T-helper 17 cell (primary cell): ENCODE results near the gene INTS6L. TPM values are rescaled to one million over a fixed set of nuclear protein-coding genes. Genes with fewer than 3 reads are reported as not detected.

Experiments used
- ATAC-seq: fragments of 150-1000 bp; cut with Tn5 transposase; 2 replicates; pipeline ENCODE4 v1.10.0; 2021; ENCODE audit warnings: mild to moderate bottlenecking, moderate library complexity
- DNase-seq, 3 donors: peaks; one replicate each; pipeline versions ENCODE4 v3.0.0 to v3.0.0-alpha.2; 2020 to 2021
- H3K9me3 ChIP-seq: one replicate; pipeline ENCODE4 v1.7.0; 2013; ENCODE audit warnings: low read length, mild to moderate bottlenecking; ENCODE audit not compliant: control insufficient read depth, poor library complexity, severe bottlenecking
- H3K27ac Mint-ChIP-seq: one replicate; pipeline ENCODE4 v1.8.0; 2022; ENCODE audit warnings: mild to moderate bottlenecking, moderate library complexity, mixed read lengths
- H3K27me3 Mint-ChIP-seq: one replicate; pipeline ENCODE4 v1.8.0; 2022; ENCODE audit warnings: mixed read lengths
- H3K36me3 Mint-ChIP-seq: one replicate; pipeline ENCODE4 v1.8.0; 2022; ENCODE audit warnings: low read depth, mixed read lengths
- H3K4me1 Mint-ChIP-seq: one replicate; pipeline ENCODE4 v1.8.0; 2022; ENCODE audit warnings: mild to moderate bottlenecking, mixed read lengths
- H3K4me3 Mint-ChIP-seq: one replicate; pipeline ENCODE4 v1.8.0; 2022; ENCODE audit warnings: mild to moderate bottlenecking, moderate library complexity, mixed read lengths
- total RNA-seq, 4 donors: library from RNA in 2 of 4; stranded (reverse) in 2 of 4; gene quantifications; one replicate each; pipeline ENCODE4 v1.2.3 and lab custom pipeline; 2022 to 2026

The INTS6L gene
- total RNA-seq (10 to 100 TPM; 20.2 to 29.8 TPM), total RNA-seq (lab: John Stamatoyannopoulos, UW) (88.3 to 113 reads per million in 2 donors)

- Mint-ChIP-seq H3K27me3 (no peaks in the 10 kb centered on the region), H3K36me3 (peaks cover 4% of the 10 kb centered on the region), H3K4me1 (peaks cover 25% of the 10 kb centered on the region), H3K27ac (peak within 1 kb of the TSS; percentile 98), H3K4me3 (peak within 1 kb of the TSS; percentile 99)
- ATAC-seq (peak; percentile 76), DNase-seq (peak; percentile 69 to 81 (median 76))
- no peaks in the 10 kb centered on the region for H3K9me3 ChIP-seq
These were observed at the start of gene INTS6L for GRCh38 chrX:135520553-135521404. TSS of gene INTS6L (plus strand) at chrX:135520660. CDS start at chrX:135520993, 333 bp downstream.

GRCh38 chrX:135476378-135476777 is 44.1 kb upstream of the INTS6L start:
- DNase-seq (no peak), ATAC-seq (no peak)
- Mint-ChIP-seq H3K27me3 (no peaks in the 10 kb centered on the region), H3K36me3 (no peaks in the 10 kb centered on the region), H3K4me1 (peaks cover 4% of the 10 kb centered on the region), H3K27ac (no peak overlapping the region), H3K4me3 (no peak overlapping the region)
- no peaks in the 10 kb centered on the region for H3K9me3 ChIP-seq

DNA sequence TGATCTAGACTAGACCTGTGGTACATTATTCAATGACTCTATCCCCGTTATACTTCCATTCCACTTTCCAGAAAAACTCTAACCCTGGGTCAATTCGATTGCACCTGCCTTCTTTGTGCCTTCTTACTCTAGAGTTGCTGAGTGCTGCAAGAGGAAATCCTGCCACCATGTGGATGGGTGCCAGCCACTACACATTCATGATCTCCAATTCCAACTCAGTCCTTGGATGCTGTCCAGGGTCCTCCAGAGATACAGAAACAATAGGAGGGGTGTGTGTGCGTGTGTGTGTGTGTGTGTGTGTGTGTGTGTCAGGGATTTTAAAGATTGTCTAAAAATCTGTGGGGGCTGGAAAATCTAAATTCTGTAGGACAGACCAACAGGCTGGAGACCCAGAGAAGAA is 42.9 kb upstream of the INTS6L start:
- Mint-ChIP-seq H3K4me3 (no peak overlapping the region), H3K4me1 (peaks cover 4% of the 10 kb centered on the region), H3K36me3 (no peaks in the 10 kb centered on the region), H3K27me3 (no peaks in the 10 kb centered on the region), H3K27ac (no peak overlapping the region)
- peak; percentile 67 for ATAC-seq
- peak in 1 of 3 donors; percentile 5 for DNase-seq
- H3K9me3 ChIP-seq: no peaks in the 10 kb centered on the region

DNA sequence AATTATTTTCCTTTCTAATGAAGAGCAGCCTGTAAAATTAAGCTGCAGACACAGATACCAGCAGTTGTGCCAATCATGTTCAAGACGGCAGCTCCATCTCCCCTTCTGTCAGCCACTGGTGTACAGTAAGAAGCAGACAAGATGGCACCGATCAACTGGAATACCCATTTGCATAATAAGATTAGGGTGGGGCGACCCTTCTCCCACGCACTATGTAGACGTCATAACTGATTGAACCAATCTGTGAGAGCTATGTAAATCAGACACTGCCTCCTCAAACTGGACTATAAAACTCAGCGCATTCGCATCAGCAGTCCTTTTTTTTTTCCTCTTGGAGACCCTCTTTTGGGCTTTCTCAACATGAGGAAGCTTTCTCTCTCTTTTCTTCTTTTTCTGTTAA is 40.4 kb upstream of the INTS6L start:
- DNase-seq: no peak
- Mint-ChIP-seq H3K4me1 (peaks cover 4% of the 10 kb centered on the region), H3K36me3 (no peaks in the 10 kb centered on the region), H3K27me3 (peaks cover 5% of the 10 kb centered on the region), H3K27ac (no peak overlapping the region), H3K4me3 (no peak overlapping the region)
- ATAC-seq: no peak
- no peaks in the 10 kb centered on the region for H3K9me3 ChIP-seq

- Mint-ChIP-seq H3K27ac (no peak overlapping the region), H3K27me3 (peaks cover 5% of the 10 kb centered on the region), H3K36me3 (no peaks in the 10 kb centered on the region), H3K4me3 (no peak overlapping the region), H3K4me1 (peaks cover 4% of the 10 kb centered on the region)
- no peaks in the 10 kb centered on the region for H3K9me3 ChIP-seq
- DNase-seq (no peak), ATAC-seq (no peak)
These were observed 38.7 kb upstream of the INTS6L start for GRCh38 chrX:135481696-135482179.

- no peaks in the 10 kb centered on the region for H3K9me3 ChIP-seq
- Mint-ChIP-seq H3K4me3 (no peak overlapping the region), H3K36me3 (no peaks in the 10 kb centered on the region), H3K27me3 (peaks cover 5% of the 10 kb centered on the region), H3K4me1 (no peaks in the 10 kb centered on the region), H3K27ac (no peak overlapping the region)
- no peak for DNase-seq
- ATAC-seq: no peak
These were observed 35.7 kb upstream of the INTS6L start for GRCh38 chrX:135484641-135485289.

- H3K4me1 Mint-ChIP-seq: no peaks in the 10 kb centered on the region
- H3K4me3 Mint-ChIP-seq: no peak overlapping the region
- no peak for ATAC-seq
- DNase-seq: no peak
- H3K27ac Mint-ChIP-seq: no peak overlapping the region
- no peaks in the 10 kb centered on the region for H3K36me3 Mint-ChIP-seq
- H3K9me3 ChIP-seq: no peaks in the 10 kb centered on the region
- H3K27me3 Mint-ChIP-seq: peaks cover 2% of the 10 kb centered on the region
These were observed 30.9 kb upstream of the INTS6L start for GRCh38 chrX:135489542-135489941.

DNA sequence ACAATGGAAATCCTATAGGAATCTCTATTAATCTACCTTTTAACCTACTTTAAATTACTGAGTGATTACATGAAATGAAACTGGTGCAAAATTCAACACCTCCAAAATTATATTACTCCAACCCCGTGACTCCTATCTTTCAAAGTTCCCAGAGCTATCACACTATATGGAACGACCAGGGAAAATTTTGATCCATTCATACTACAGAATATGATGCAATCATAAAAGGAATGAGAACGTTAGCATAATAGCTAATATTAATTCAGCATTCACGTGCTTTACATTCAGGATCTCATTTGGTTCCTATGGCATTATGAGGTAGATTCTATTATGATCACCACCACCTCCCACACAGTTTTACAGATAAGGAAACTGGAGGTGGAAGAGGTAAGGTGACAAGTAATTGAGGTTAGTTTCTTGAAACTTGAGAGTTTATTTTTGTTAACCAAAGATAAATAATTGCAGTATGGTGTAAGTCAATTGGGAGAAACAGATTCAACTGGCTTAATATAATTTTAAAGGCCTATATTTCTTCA is 29.4 kb upstream of the INTS6L start:
- no peak for DNase-seq
- ATAC-seq: no peak
- Mint-ChIP-seq H3K27me3 (no peaks in the 10 kb centered on the region), H3K4me3 (no peak overlapping the region), H3K36me3 (no peaks in the 10 kb centered on the region), H3K4me1 (no peaks in the 10 kb centered on the region), H3K27ac (no peak overlapping the region)
- H3K9me3 ChIP-seq: no peaks in the 10 kb centered on the region

- ATAC-seq: no peak
- H3K27ac Mint-ChIP-seq: no peak overlapping the region
- H3K27me3 Mint-ChIP-seq: no peaks in the 10 kb centered on the region
- no peak overlapping the region for H3K4me3 Mint-ChIP-seq
- H3K4me1 Mint-ChIP-seq: no peaks in the 10 kb centered on the region
- no peak for DNase-seq
- no peaks in the 10 kb centered on the region for H3K9me3 ChIP-seq
- no peaks in the 10 kb centered on the region for H3K36me3 Mint-ChIP-seq
These were observed 26.0 kb upstream of the INTS6L start for GRCh38 chrX:135494453-135494852.

DNA sequence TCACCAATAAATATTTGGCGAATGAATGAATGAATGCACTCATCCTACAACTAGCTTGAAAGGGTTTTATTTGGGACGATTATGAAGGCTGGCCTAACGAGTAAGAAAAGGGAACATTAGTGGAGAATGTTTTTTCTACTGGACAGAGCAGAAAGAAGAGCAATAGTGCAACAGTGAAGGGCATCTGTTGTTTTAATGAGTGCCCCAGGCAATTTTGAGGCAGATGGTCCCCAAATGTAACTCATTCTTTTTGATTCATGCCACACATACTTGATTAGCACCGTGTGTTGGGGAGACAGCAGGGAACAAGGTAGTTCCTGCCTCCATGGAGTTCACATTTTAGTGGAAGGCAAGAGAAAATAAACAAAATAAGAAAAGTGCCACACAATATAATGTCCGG is 22.7 kb upstream of the INTS6L start:
- DNase-seq: no peak
- Mint-ChIP-seq H3K36me3 (no peaks in the 10 kb centered on the region), H3K4me3 (no peak overlapping the region), H3K27ac (no peak overlapping the region), H3K27me3 (no peaks in the 10 kb centered on the region), H3K4me1 (no peaks in the 10 kb centered on the region)
- no peak for ATAC-seq
- no peaks in the 10 kb centered on the region for H3K9me3 ChIP-seq

DNA sequence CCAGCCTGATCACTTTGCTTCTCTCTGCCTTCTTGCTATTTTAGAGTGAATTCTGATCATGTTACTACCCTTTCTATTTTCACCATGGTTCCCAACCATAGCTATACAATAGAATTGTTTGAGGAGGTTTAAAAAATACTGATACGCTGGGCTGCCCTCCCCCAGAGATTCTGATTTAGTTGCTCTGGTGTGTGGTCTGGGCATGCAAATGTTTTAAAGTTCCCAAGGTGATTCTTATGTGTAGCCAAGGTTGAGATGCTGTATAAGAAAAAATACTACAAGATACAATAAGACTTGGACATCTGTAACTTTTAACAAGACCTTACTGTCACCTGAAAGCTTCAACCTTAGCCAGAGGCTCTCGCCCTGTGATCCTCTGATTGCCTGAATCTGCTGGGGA is 22.2 kb upstream of the INTS6L start:
- no peak overlapping the region for H3K27ac Mint-ChIP-seq
- no peaks in the 10 kb centered on the region for H3K36me3 Mint-ChIP-seq
- DNase-seq (no peak), ATAC-seq (no peak)
- H3K9me3 ChIP-seq: no peaks in the 10 kb centered on the region
- H3K4me1 Mint-ChIP-seq: no peaks in the 10 kb centered on the region
- no peaks in the 10 kb centered on the region for H3K27me3 Mint-ChIP-seq
- no peak overlapping the region for H3K4me3 Mint-ChIP-seq

DNA sequence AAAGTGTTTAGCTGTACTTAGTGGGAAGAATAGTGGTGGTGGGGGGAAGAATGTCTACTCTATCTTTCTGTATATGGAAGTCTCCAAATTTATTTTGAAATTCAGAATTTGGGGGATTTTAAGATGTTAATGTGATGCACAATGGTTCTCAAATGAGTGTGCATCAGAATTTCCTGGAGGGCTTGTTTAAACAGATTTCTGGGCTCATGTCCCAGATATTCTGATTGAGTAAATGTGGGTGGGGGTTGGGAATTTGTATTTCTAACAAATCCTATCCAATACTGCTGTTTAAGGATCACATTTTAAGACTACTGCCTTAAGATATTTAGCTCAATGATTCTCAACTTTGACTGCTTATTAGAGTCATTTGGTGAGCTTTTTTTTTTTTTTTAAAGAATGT is 15.1 kb upstream of the INTS6L start:
- no peak for DNase-seq
- no peak overlapping the region for H3K4me3 Mint-ChIP-seq
- H3K36me3 Mint-ChIP-seq: no peaks in the 10 kb centered on the region
- no peak overlapping the region for H3K27ac Mint-ChIP-seq
- H3K27me3 Mint-ChIP-seq: no peaks in the 10 kb centered on the region
- H3K9me3 ChIP-seq: no peaks in the 10 kb centered on the region
- H3K4me1 Mint-ChIP-seq: no peaks in the 10 kb centered on the region
- ATAC-seq: no peak

- no peak overlapping the region for H3K27ac Mint-ChIP-seq
- H3K27me3 Mint-ChIP-seq: no peaks in the 10 kb centered on the region
- no peaks in the 10 kb centered on the region for H3K36me3 Mint-ChIP-seq
- no peaks in the 10 kb centered on the region for H3K9me3 ChIP-seq
- no peak for DNase-seq
- ATAC-seq: no peak
- no peaks in the 10 kb centered on the region for H3K4me1 Mint-ChIP-seq
- H3K4me3 Mint-ChIP-seq: no peak overlapping the region
These were observed 10.6 kb upstream of the INTS6L start for GRCh38 chrX:135509885-135510284.
